Measurements from ENCODE around the gene AMFR.

- TF ChIP-seq ZNF274 (IDR thresholded peaks at IDR 0.05; ENCODE audit: low read depth, low read length) (no peak), SUZ12 (IDR thresholded peaks at IDR 0.05; ENCODE audit: extremely low read depth, insufficient read depth, insufficient read length) (no peak), YY1 (IDR thresholded peaks at IDR 0.05; ENCODE audit: insufficient read depth, insufficient read length) (no peak)
Observed at GRCh38 chr16:56470666-56471065, 45.3 kb upstream of the AMFR start.
